ENCODE results near the gene ZPBP. TPM values are rescaled to one million over a fixed set of nuclear protein-coding genes. Genes with fewer than 3 reads are reported as not detected.

ZPBP gene
- total RNA-seq, 4 donors from 2014 or later = not detected

DNA sequence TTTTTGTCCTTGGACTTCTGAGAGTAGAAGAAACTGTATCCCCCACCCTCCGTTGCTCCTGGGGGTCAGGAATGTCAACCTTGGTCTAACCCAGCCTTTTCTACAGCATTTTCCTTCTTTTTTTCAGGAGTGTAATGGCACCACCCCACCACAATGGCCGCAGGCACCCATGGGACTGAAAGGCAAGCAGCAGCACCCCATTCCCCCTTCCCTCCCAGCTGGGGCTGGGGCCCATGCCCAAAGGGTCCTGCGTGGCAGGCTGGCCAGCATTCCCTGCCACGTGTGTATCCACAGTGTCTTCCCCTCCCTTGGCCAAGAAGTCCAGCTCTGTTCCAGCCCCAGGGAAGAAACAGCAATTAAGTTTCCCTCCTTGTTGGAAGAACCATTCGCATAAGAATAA lies 106.9 kb downstream of the ZPBP start:
- H3K27me3 ChIP-seq = no peaks in the 10 kb centered on the region
- H3K9me3 ChIP-seq = peaks cover 0 to 10% (median 0%) of the 10 kb centered on the region in 3 donors
- intact Hi-C loops (cut with DNase I) = no loop called here
- H3K4me1 ChIP-seq = no peaks in the 10 kb centered on the region
- H3K27ac ChIP-seq = no peak overlapping the region
- no peaks in the 10 kb centered on the region for H3K36me3 ChIP-seq
- DNase-seq = no peak
- TF ChIP-seq POLR2A (IDR thresholded peaks at IDR 0.05) = no peak
- TF ChIP-seq, protein P1, sequence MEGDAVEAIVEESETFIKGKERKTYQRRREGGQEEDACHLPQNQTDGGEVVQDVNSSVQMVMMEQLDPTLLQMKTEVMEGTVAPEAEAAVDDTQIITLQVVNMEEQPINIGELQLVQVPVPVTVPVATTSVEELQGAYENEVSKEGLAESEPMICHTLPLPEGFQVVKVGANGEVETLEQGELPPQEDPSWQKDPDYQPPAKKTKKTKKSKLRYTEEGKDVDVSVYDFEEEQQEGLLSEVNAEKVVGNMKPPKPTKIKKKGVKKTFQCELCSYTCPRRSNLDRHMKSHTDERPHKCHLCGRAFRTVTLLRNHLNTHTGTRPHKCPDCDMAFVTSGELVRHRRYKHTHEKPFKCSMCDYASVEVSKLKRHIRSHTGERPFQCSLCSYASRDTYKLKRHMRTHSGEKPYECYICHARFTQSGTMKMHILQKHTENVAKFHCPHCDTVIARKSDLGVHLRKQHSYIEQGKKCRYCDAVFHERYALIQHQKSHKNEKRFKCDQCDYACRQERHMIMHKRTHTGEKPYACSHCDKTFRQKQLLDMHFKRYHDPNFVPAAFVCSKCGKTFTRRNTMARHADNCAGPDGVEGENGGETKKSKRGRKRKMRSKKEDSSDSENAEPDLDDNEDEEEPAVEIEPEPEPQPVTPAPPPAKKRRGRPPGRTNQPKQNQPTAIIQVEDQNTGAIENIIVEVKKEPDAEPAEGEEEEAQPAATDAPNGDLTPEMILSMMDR (IDR thresholded peaks at IDR 0.05) = no peak
- H3K4me3 ChIP-seq = no peak overlapping the region
- WGBS, 2 donors = 78 to 84% methylated on average over 4 to 5 of the region's 5 CpGs

DNA sequence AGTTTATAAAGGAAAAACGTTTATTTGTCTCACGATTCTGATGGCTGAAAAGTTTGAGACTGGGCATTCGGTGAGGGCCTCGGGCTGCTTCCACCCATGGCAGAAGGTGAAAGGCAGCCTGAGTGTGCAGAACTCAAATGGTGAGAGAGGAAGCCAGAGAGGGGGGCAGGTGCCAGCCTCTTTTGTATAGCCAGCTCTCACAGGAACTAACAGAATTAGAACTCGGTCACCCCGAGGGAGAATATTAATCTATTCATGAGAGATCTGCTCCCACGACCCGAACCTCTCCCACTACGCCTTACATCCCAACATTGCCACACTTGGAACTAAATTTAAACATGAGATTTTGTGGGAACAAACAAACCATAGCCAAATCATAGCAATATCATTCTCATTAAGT lies 112.6 kb downstream of the ZPBP start:
- WGBS, 2 donors = 77 to 82% methylated on average over 9 of the region's 9 CpGs
- Histone ChIP-seq H3K9me3 (no peaks in the 10 kb centered on the region), H3K4me3 (no peak overlapping the region), H3K4me1 (no peaks in the 10 kb centered on the region), H3K36me3 (no peaks in the 10 kb centered on the region), H3K27me3 (no peaks in the 10 kb centered on the region), H3K27ac (no peak overlapping the region)
- intact Hi-C loops (cut with DNase I) = no loop called here
- TF ChIP-seq, protein P1 (IDR thresholded peaks at IDR 0.05) = no peak
- TF ChIP-seq POLR2A (IDR thresholded peaks at IDR 0.05) = no peak
- DNase-seq = no peak

DNA sequence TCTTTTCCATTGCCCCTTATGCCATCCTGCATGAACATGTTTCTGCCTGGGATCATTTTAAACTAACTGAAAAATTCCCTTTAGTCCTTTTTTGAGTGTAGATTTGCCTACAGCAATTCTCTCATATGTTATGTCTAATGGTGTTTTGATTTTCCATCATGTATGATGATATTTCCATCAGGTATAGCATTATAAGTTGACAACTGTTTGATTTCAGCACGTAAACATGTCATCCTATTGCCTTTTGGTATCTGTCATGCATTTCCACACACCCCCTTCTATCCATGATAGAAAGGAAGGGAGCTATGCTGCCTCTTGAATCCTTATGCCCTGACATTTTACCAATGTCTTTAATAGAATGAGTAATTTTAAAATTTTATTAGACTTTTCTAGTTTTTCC lies 116.8 kb downstream of the ZPBP start:
- Histone ChIP-seq H3K4me1 (no peaks in the 10 kb centered on the region), H3K27ac (no peak overlapping the region), H3K27me3 (no peaks in the 10 kb centered on the region), H3K9me3 (no peaks in the 10 kb centered on the region), H3K36me3 (no peaks in the 10 kb centered on the region), H3K4me3 (no peak overlapping the region)
- intact Hi-C loops (cut with DNase I) = no loop called here
- WGBS, 2 donors = 69 to 71% methylated on average over 1 of the region's 1 CpG
- no peak for DNase-seq
- no peak for TF ChIP-seq POLR2A (IDR thresholded peaks at IDR 0.05)

DNA sequence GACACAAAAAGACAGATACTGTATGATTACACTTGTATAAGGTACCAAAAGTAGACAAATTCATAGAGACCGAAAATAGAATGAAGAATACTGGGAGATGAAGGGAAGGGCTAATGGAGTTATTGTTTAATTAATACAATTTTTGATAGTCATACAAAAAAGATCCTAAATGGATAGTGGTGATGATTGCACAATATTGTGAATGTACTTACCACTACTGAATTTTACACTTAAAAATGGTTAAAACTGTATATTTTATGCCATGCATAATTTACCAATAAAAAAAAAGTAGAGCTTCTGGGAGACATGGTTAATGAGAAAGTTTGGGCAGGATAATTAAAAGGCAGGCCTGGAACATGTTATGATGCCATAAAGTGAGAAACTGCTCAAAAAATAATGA lies 119.0 kb downstream of the ZPBP start:
- 86 to 94% methylated on average over 1 of the region's 1 CpG for WGBS, 2 donors

DNA sequence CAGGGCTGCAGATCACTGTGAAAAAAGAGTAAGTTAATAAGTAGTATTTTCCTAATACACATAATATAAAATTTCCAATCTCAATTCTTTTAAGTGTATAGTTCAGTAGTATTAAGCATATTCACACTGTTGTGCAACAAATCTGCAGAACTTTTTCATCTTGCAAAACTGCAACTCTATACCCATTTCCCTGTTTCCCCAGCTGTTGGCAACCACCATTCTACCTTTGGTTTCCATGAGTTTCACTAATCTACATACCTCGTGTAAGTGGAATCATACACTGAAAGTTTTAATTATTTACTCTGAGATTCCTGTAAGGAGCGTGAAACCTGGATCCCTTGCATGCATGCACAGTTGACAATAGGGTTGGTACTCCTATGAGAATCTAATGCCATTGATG lies 155.4 kb downstream of the ZPBP start:
- peaks cover 0 to 7% (median 6%) of the 10 kb centered on the region in 3 donors for H3K9me3 ChIP-seq
- H3K36me3 ChIP-seq = no peaks in the 10 kb centered on the region
- DNase-seq = no peak
- WGBS, 2 donors = 75 to 92% methylated on average over 2 of the region's 2 CpGs
- no peaks in the 10 kb centered on the region for H3K4me1 ChIP-seq
- TF ChIP-seq POLR2A (IDR thresholded peaks at IDR 0.05) = no peak
- TF ChIP-seq, protein P1 (IDR thresholded peaks at IDR 0.05) = no peak
- intact Hi-C loops (cut with DNase I) = no loop called here
- H3K4me3 ChIP-seq = no peak overlapping the region
- H3K27ac ChIP-seq = no peak overlapping the region
- no peaks in the 10 kb centered on the region for H3K27me3 ChIP-seq

More for the DNA sequence above, 119.0 kb downstream of the ZPBP start:
- no peaks in the 10 kb centered on the region for H3K36me3 ChIP-seq
- no peak overlapping the region for H3K27ac ChIP-seq
- no peak for DNase-seq
- no peak for TF ChIP-seq POLR2A (IDR thresholded peaks at IDR 0.05)
- TF ChIP-seq, protein P1 (IDR thresholded peaks at IDR 0.05) = no peak
- intact Hi-C loops (cut with DNase I) = no loop called here
- no peaks in the 10 kb centered on the region for H3K4me1 ChIP-seq
- H3K4me3 ChIP-seq = no peak overlapping the region
- no peaks in the 10 kb centered on the region for H3K27me3 ChIP-seq
- H3K9me3 ChIP-seq = no peaks in the 10 kb centered on the region

DNA sequence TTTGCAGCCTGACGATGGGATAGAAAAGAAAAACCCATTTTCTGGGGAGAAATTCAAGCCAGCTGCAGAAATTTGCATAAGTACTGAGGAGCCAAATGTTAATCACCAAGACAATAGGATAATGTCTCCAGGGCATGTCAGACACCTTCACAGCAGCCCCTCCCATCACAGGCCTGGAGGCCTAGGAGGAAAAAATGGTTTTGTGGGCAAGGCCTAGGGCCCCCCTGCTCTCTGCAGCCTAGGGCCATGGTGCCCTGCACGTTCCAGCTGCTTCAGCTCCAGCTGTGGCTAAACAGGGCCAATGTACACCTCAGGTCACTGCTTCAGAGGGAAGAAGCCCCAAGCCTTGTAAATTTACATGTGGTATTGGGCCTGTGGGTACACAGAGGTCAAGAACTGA lies 161.4 kb downstream of the ZPBP start:
- H3K4me3 ChIP-seq = no peak overlapping the region
- intact Hi-C loops (cut with DNase I) = no loop called here
- no peaks in the 10 kb centered on the region for H3K36me3 ChIP-seq
- H3K27me3 ChIP-seq = no peaks in the 10 kb centered on the region
- no peak for DNase-seq
- TF ChIP-seq, protein P1 (IDR thresholded peaks at IDR 0.05) = no peak
- no peak for TF ChIP-seq POLR2A (IDR thresholded peaks at IDR 0.05)
- 74 to 100% methylated on average over 1 to 2 of the region's 2 CpGs for WGBS, 2 donors
- H3K4me1 ChIP-seq = no peaks in the 10 kb centered on the region
- no peak overlapping the region for H3K27ac ChIP-seq
- H3K9me3 ChIP-seq = peaks cover 0 to 21% (median 12%) of the 10 kb centered on the region in 3 donors
